D341Med (cell line): ENCODE results near the gene SETD3.
"Not testable (repeated sequence)": the region's sequence is repeated elsewhere in the genome, so short reads cannot be mapped to it uniquely, and the experiment has no call there.

Source experiments
- DNase-seq: peaks from one replicate; pipeline ENCODE4 v3.0.0; 2012; ENCODE audit warnings: low spot score

The SETD3 gene

GRCh38 chr14:99359906-99360305 is 120.8 kb downstream of the SETD3 start:
- no peak for DNase-seq

GRCh38 chr14:99357916-99358390 is 122.7 kb downstream of the SETD3 start:
- DNase-seq, result no peak

GRCh38 chr14:99357151-99357915 is 123.3 kb downstream of the SETD3 start:
- no peak for DNase-seq

DNA sequence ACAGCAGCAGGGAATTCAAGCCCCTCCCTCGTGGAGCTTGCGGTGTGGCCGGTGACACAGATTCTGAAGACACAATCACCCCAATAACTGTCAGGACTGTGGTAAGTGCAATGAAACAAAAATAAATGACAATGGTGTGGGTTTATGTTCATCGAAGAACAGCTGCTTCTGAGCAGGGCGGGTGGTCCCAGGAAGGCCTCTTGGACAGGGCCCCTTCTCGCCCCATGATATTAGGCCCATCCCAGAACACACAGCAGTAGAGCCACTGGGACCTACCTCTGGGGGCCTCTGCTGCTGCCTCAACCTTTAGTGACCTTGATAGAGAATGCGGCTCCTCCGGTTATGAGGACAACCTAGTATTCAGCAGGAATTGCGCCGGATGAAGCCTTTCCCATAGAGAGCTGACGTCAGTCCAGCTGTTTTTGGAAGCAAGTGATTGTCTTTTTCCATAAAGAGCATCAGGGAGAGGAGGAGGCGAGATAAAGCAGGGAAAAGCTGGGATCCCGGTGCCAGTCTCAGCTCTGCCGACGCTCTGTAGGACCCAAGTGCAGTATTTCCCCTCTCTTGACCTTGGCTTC is 124.5 kb downstream of the SETD3 start:
- DNase-seq, result peak; percentile 18

DNA sequence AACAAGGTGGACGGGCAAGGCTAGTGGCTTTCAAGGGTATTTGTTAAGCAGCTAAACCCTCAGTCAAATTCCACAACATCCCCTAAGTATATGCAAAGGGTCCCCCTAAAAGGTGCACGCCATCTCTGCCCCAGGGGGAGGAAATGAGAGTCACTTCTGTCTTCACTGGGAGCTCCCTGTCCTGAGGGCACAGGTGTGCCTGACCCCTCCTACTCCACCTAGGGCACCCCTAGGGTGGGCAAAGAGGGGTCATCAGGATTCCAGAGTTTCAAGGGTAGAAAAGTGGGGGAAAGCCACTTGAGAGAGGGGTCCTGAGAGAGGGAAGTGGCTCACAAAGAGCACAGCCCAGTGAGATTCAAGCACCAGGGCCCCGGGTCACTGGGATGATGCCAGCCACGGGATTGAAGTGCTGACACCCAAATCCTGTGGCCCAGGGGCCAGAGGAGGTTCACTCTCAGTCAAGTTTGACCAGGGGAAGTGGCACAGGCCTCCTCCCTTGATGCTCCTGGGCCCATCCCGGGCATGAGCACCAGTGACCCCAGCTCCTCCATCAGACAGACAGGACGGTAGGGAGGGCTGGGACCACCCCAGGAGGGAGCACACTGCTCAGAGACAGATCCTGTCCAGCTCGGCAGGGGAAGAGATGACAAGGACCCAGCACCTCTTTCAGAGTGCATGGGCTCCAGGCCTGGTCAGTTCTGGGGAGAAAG is 126.3 kb downstream of the SETD3 start:
- peak; percentile 25 for DNase-seq

- DNase-seq, result peak; percentile 22
These were observed 127.9 kb downstream of the SETD3 start for GRCh38 chr14:99352688-99353280.

DNA sequence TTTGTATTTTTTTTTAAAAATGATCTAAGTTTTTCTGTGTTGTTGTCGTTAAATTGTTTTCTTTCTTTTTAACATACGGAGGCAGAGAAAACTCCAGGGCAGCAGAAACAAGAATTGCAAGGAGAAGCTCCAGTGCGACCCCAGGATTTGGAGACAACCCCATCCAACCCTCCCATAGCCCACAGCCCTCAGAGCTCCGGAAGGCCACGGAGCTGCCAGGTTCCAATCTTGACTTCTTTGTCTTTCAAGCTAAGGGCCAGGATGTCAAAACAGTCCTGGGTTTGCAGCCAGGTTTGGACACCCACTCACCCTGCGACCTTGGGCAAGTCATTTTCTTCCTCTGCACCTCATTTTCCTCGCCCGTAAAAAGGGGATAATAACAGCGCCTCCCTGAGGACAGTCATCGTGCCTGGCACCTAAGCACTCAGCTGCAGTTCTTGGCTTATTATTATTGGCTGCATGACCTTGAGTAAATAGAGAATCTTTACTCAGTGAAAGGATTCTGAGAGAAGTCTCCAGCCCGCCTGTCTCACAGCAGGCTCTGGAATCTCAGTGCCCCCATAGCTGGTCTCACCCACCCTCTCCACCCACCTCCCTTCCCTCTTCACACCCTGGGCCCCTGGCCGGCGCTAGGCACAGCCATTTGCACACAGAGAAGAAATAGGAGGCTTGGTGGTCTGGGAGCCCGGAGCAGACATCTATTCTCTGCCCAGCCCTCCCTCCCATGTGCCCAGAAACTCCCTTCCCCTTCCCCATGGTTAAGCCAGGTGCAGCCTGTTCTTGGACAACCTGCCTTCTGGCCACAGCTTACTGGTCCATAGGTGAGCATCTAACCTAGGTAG is 129.3 kb downstream of the SETD3 start:
- DNase-seq, result peak; percentile 20

DNA sequence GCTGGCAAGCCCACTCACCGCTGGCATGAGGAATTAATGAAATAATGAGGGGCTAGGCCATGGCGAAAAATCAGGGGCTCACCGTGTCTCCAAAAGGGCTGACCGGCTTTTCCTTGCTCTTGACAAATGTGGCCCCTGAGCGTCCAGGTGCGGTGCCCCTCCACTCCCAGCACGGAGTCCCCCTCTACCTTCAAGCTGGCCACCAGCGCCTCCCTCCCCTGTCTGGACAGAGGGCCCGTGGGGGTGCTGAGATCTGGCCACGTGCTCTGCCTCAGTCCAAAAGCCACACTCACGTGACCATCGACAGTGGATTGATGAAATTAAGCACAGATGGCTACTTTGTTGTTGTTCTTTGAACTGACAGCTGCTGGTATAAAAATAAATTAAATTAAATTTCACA is 129.9 kb downstream of the SETD3 start:
- peak; percentile 24 for DNase-seq

DNA sequence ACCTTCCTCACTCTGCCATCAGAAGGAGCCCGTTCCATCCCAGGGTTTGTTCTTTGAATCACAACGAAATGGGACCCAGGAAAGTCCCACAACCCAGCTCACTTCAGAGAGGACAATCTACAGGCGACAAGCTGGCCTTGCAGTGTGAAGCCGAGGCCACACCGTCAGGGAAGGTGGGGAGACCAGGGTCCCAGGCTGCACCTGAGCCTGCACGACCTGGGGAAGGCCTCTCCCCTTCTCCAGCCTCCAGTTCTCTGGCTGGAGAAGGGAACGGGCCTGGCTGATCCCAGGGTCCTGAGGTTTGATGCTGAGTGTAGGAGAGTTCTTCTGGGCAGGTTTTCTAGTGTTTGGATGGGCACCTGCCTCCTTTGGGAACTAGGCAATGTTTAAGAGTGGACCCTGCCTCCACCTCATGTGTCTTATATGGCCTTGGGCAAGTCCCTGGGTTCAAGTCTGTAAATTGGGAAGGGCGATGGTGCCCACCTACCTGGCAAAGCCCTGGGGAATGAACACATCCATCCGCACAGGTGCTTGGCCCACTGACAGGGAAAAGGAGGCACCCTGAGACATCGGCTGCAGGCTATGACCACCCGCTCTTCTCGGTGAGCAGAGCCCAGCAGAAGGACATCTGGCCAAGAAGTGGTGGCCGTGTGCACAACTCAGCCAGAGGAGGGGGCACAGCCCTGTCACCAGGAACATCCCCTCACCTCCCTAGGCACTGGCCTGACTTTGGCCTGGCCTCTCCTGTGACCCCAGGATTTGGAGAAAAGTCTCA is 130.8 kb downstream of the SETD3 start:
- DNase-seq, result peak; percentile 25

- peak; percentile 49 for DNase-seq
These were observed 131.6 kb downstream of the SETD3 start for GRCh38 chr14:99348816-99349614.

DNA sequence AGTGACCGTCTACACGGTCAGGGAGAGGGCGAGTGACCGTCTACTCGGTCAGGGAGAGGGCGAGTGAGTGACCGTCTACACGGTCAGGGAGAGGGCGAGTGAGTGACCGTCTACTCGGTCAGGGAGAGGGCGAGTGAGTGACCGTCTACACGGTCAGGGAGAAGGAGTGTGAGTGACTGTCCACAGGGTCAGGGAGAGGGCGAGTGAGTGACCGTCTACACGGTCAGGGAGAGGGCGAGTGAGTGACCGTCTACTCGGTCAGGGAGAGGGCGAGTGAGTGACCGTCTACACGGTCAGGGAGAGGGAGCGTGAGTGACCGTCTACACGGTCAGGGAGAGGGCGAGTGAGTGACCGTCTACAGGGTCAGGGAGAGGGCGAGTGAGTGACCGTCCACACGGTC is 132.4 kb downstream of the SETD3 start:
- not testable (repeated sequence) for DNase-seq
